Vagina (tissue), 2 donors: Measurements from ENCODE around the gene POLR2E. TPM values are rescaled to one million over a fixed set of nuclear protein-coding genes. Genes with fewer than 3 reads are reported as not detected.

Source experiments
- DNase-seq, 2 donors: peaks; one replicate each; pipeline ENCODE4 v3.0.0-alpha.2; 2017; ENCODE audit errors: extremely low spot score in 2 of 2
- H3K27ac ChIP-seq: fragments of 200-600 bp; sonication (generic); one replicate; pipeline ENCODE4 v1.5.1; 2019
- H3K27me3 ChIP-seq: fragments of 200-600 bp; sonication (generic); one replicate; pipeline ENCODE4 v1.5.1; 2019
- H3K36me3 ChIP-seq, 2 donors: fragments of 200-600 bp; sonication (generic); one replicate each; pipeline ENCODE4 v1.5.1; 2017 to 2019
- H3K4me1 ChIP-seq: fragments of 200-600 bp; sonication (generic); one replicate; pipeline ENCODE4 v1.5.1; 2019
- H3K4me3 ChIP-seq, 2 donors: fragments of 200-600 bp; sonication (generic); 1 replicate in 1 of 2; 2 replicates in 1 of 2; pipeline ENCODE4 v1.5.1; 2016 to 2019
- H3K9me3 ChIP-seq: fragments of 200-600 bp; sonication (generic); one replicate; pipeline ENCODE4 v1.5.1; 2019
- POLR2A ChIP-seq, 2 donors: fragments of 450-650 bp; IDR thresholded peaks; one replicate each; pipeline ENCODE4 v1.6.1; 2017; ENCODE audit warnings: antibody characterized with exemption in 2 of 2, mild to moderate bottlenecking in 2 of 2, moderate library complexity in 2 of 2
- POLR2AphosphoS5 ChIP-seq, 2 donors: sonication (generic); formaldehyde crosslinking; IDR thresholded peaks; one replicate each; pipeline ENCODE4 v1.9.0; 2017; ENCODE audit warnings: antibody characterized with exemption in 2 of 2, mild to moderate bottlenecking in 2 of 2, low read depth in 1 of 2; ENCODE audit not compliant: insufficient read depth in 1 of 2
- intact Hi-C: fragments of 100-400 bp; cut with DNase I; formaldehyde crosslinking; loops from one replicate; pipeline ENCODE4 v1.15.1; 2023
- total RNA-seq: library from RNA; depleted of rRNA; stranded (reverse); fragments of >200 nt; gene quantifications from one replicate; pipeline ENCODE4 v1.2.3, GENCODE V29; 2016
- TF ChIP-seq, protein P1 (sequence below), 3 experiments: fragments of 450-650 bp in 2 of 3; fragments of 200-600 bp in 1 of 3; sonication (generic) in 1 of 3; IDR thresholded peaks; one replicate each; pipeline ENCODE4 v1.5.1; 2017 to 2019; ENCODE audit warnings: antibody characterized with exemption in 3 of 3, mild to moderate bottlenecking in 2 of 3, moderate library complexity in 2 of 3

Gene POLR2E
- total RNA-seq, 1 donor from 2014 or later, result 83.7 TPM

- H3K27ac ChIP-seq, result no peak overlapping the region
- H3K27me3 ChIP-seq, result no peaks in the 10 kb centered on the region
- no peaks in the 10 kb centered on the region for H3K36me3 ChIP-seq
- intact Hi-C loops, result no loop called here
- no peaks in the 10 kb centered on the region for H3K9me3 ChIP-seq
- no peak for DNase-seq
- H3K4me1 ChIP-seq, result peaks cover 36% of the 10 kb centered on the region
- H3K4me3 ChIP-seq, result no peak overlapping the region
- no peak for TF ChIP-seq POLR2A (IDR thresholded peaks at IDR 0.05)
Measured at GRCh38 chr19:1073063-1073955, 21.9 kb downstream of the POLR2E start.

GRCh38 chr19:1072371-1073015 is 22.7 kb downstream of the POLR2E start:
- TF ChIP-seq POLR2A (IDR thresholded peaks at IDR 0.05), result no peak
- TF ChIP-seq, protein P1, sequence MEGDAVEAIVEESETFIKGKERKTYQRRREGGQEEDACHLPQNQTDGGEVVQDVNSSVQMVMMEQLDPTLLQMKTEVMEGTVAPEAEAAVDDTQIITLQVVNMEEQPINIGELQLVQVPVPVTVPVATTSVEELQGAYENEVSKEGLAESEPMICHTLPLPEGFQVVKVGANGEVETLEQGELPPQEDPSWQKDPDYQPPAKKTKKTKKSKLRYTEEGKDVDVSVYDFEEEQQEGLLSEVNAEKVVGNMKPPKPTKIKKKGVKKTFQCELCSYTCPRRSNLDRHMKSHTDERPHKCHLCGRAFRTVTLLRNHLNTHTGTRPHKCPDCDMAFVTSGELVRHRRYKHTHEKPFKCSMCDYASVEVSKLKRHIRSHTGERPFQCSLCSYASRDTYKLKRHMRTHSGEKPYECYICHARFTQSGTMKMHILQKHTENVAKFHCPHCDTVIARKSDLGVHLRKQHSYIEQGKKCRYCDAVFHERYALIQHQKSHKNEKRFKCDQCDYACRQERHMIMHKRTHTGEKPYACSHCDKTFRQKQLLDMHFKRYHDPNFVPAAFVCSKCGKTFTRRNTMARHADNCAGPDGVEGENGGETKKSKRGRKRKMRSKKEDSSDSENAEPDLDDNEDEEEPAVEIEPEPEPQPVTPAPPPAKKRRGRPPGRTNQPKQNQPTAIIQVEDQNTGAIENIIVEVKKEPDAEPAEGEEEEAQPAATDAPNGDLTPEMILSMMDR (IDR thresholded peaks at IDR 0.05), result no peak
- TF ChIP-seq POLR2AphosphoS5 (IDR thresholded peaks at IDR 0.05; ENCODE audit: insufficient read depth in 1 of 2, low read depth in 1 of 2), result no peak
- Histone ChIP-seq H3K27ac (no peak overlapping the region), H3K36me3 (no peaks in the 10 kb centered on the region), H3K4me1 (peaks cover 39% of the 10 kb centered on the region), H3K27me3 (no peaks in the 10 kb centered on the region), H3K9me3 (no peaks in the 10 kb centered on the region), H3K4me3 (no peak overlapping the region)
- DNase-seq, result no peak
- intact Hi-C loops, result no loop called here

GRCh38 chr19:1070931-1071791 is 24.0 kb downstream of the POLR2E start:
- Histone ChIP-seq H3K4me1 (peaks cover 48% of the 10 kb centered on the region), H3K36me3 (no peaks in the 10 kb centered on the region), H3K27ac (no peak overlapping the region), H3K27me3 (no peaks in the 10 kb centered on the region), H3K4me3 (peak overlapping the region in 1 of 2 donors; percentile 33), H3K9me3 (no peaks in the 10 kb centered on the region)
- TF ChIP-seq, protein P1 (IDR thresholded peaks at IDR 0.05), result no peak
- TF ChIP-seq POLR2A (IDR thresholded peaks at IDR 0.05), result no peak
- TF ChIP-seq POLR2AphosphoS5 (IDR thresholded peaks at IDR 0.05; ENCODE audit: insufficient read depth in 1 of 2, low read depth in 1 of 2), result no peak
- intact Hi-C loops, result no loop called here
- DNase-seq, result no peak

GRCh38 chr19:1070576-1070930 is 24.6 kb downstream of the POLR2E start:
- Histone ChIP-seq H3K4me3 (no peak overlapping the region), H3K4me1 (peaks cover 53% of the 10 kb centered on the region)

GRCh38 chr19:1069009-1069779 is 26.0 kb downstream of the POLR2E start:
- Histone ChIP-seq H3K4me3 (peak overlapping the region in 1 of 2 donors; percentile 41), H3K27me3 (no peaks in the 10 kb centered on the region), H3K27ac (peak overlapping the region; percentile 37), H3K4me1 (peaks cover 58% of the 10 kb centered on the region), H3K9me3 (no peaks in the 10 kb centered on the region), H3K36me3 (no peaks in the 10 kb centered on the region)
- intact Hi-C loops, result no loop called here
- TF ChIP-seq POLR2AphosphoS5 (IDR thresholded peaks at IDR 0.05; ENCODE audit: insufficient read depth in 1 of 2, low read depth in 1 of 2) (peak in 1 of 2 donors; percentile 60), POLR2A (IDR thresholded peaks at IDR 0.05) (no peak)
- TF ChIP-seq, protein P1 (IDR thresholded peaks at IDR 0.05), result no peak
- DNase-seq, result no peak

More at GRCh38 chr19:1070576-1070930, 24.6 kb downstream of the POLR2E start:
- DNase-seq, result no peak
- Histone ChIP-seq H3K27me3 (no peaks in the 10 kb centered on the region), H3K36me3 (no peaks in the 10 kb centered on the region), H3K9me3 (no peaks in the 10 kb centered on the region), H3K27ac (no peak overlapping the region)
- TF ChIP-seq POLR2AphosphoS5 (IDR thresholded peaks at IDR 0.05; ENCODE audit: insufficient read depth in 1 of 2, low read depth in 1 of 2), result no peak
- intact Hi-C loops, result no loop called here
